Retina (tissue), 1 donor: ENCODE results near the gene PLEK.
"Not testable (repeated sequence)": the region's sequence is repeated elsewhere in the genome, so short reads cannot be mapped to it uniquely, and the experiment has no call there.

Experiments
- DNase-seq: peaks from one replicate; pipeline ENCODE4 v3.0.0-alpha.2; 2016

The PLEK gene, protein sequence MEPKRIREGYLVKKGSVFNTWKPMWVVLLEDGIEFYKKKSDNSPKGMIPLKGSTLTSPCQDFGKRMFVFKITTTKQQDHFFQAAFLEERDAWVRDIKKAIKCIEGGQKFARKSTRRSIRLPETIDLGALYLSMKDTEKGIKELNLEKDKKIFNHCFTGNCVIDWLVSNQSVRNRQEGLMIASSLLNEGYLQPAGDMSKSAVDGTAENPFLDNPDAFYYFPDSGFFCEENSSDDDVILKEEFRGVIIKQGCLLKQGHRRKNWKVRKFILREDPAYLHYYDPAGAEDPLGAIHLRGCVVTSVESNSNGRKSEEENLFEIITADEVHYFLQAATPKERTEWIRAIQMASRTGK

GRCh38 chr2:68365087-68365486, at the start of gene PLEK:
PLEK (plus strand) TSS chr2:68365282; CDS start chr2:68365352, 70 bp downstream.
- DNase-seq, result no peak

DNA sequence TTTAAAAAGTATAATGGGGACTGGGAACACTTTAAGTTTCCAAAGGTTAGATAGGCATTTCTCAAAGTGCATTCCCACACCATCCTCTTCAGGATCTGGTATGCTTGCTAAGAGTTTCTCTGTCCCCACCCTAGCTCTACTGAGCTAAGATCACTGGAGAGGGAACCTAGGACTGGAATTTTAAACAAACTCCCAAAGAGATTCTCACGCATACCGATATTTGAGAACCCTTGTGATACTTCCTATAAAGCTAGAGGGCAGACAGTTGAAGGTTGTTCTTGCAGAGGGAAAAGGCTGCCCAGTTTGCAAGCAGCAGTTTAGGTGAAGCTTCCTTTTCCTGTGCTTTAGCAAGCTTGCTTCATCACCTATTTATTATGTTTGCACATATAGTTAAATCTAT, 49.0 kb upstream of the PLEK start:
- DNase-seq, result no peak

DNA sequence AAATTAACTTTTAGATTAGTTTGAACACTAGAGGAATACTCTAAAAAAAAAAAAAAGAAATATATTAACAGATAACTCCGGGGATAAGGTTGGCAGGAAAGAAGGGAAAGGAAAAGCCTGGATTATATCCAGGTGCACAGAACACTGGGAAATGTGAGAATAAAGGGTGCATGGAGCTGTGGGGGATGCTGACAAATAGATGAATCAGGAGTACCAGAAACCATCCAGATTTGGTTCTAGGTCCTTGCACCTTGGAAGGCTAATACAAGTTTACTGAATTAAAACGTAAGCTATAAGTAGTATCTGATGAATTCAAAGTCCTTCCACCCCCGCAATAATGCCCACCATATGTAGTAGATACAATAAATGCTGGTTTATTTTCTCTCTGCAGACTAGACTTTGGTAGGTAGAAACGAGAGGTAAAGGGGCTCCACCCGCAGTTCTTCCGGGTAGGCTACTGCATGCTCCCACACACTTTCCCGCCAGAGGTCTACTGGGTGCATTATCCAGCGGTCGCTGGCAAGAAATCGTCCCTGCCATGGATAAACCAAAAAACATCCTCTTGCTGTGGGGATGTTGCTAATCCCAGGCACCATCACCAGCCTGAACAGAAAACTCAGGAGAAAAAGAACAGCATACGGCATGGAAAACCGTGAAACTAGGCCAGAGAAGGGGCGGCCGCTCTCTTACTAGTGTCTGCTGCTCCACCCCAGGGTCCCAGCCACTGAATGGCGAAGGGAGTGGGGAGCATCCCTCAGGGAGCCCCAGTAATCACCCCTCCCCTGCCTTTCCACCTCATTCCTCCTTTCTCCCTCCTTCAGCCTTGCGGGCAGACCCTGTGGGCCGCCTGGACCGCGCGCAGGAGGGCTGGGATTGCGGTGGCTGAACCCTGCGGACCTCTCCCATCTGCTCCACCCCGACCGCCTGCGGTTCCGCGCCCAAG, 46.8 kb upstream of the PLEK start:
- DNase-seq, result no peak

- no peak for DNase-seq
Measured at GRCh38 chr2:68318914-68319397, 46.1 kb upstream of the PLEK start.

DNA sequence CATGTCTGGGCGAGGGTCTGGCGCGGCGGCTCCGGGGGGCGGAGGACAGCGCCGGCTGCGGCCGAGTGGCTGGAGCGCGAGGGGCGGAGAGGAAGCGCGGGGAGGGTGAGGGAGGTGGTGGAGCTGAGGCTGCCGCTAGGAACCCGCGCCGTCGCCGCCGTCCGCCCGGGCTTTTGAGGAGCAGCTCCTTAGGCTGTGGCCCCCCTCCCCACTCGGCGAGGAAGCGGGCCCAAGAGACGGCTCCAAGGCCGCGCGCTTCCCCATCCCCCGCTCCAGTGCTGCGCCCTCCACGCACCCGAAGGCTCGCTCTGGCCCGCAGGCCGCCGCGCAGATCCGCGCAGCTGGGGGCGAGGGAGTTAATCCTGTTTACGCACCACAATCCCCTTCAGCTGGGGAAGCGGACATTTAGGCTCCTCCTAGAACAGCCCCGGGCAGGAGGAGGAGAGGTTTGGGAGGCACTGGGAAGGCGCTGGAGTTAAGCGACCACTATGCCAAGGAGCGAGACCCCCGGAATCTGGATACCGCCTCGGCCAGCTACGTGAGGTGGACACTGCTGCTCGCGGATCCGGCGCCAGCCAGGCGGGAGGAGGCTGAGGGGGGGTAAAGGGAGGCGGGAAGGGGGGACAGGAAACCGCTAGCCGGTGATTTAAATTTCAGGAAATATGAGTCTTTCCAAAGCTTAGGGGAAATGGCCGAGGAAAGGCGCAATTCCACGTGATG, 45.5 kb upstream of the PLEK start, which contains the start of gene CNRIP1:
TSS of gene CNRIP1 (minus strand) at position 552 of the 720 bp plus-strand sequence. CDS start at position 3, 549 bp downstream.
- DNase-seq, result peak; percentile 95

DNA sequence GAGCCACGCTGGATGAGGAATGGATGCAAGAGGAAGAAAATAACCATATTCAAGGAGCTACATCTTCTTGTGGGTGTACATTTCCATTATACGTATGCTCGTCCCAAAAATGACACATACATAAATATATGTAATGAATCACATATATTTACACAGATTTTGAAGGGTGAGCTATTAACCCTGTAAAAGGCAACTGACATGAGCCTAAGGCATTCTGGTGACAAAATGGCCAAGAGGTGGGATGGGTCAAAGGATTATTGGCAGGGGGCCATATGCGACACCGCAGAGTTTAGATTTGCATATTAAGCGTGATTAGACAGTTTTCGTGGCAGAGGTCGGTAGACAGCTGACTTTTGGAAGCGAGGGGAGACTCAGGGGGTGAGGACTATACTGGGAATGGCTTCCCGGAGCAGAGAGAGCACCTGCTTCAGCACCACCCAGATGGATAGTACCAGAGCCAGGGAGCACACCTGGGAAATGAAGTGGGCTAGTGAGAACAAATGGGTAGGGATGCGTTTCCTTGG, 44.9 kb upstream of the PLEK start:
- peak; percentile 72 for DNase-seq

- no peak for DNase-seq
Measured at GRCh38 chr2:68325056-68325455, 40.0 kb upstream of the PLEK start.

GRCh38 chr2:68328901-68329300, 36.2 kb upstream of the PLEK start:
- no peak for DNase-seq

DNA sequence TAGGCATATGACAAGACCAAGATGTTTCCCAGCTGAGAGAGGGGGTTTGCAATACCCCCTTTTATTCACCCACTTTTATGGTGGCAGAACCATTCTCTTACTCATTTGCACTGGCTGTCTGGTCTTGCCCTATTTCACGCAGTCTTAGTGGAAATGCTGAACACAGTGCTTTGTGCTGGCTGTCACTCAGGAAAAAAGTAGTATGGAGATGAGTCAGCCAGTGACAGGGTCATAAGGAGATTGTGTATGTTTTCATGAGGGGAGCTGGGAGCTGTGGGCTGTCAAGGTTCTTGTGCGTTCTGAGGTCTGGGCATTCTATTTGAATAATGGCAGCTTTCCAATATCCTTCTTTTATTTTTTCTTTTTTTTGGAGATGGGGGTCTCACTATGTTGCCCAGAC, 34.4 kb upstream of the PLEK start:
- no peak for DNase-seq

DNA sequence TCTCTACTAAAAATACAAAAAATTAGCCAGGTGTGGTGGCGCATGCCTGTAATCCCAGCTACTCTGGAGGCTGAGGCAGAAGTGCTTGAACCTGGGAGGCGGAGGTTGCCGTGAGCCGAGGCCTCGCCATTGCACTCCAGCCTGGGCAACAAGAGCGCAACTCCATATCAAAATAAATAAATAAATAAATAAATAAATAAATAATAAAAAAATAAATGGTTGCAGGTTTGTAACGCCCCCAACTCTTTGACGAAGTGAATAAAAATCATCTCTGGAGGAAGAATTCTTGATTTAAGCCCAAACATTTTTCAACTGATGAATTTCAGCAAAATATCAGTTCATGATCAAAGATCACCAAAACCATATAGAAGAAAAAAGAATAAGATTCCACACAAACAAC, 32.1 kb upstream of the PLEK start:
- no peak for DNase-seq

GRCh38 chr2:68333931-68334330, 31.2 kb upstream of the PLEK start:
- no peak for DNase-seq

GRCh38 chr2:68336192-68336591, 28.9 kb upstream of the PLEK start:
- DNase-seq, result no peak

- no peak for DNase-seq
Measured at GRCh38 chr2:68340226-68341061, 24.6 kb upstream of the PLEK start.

DNA sequence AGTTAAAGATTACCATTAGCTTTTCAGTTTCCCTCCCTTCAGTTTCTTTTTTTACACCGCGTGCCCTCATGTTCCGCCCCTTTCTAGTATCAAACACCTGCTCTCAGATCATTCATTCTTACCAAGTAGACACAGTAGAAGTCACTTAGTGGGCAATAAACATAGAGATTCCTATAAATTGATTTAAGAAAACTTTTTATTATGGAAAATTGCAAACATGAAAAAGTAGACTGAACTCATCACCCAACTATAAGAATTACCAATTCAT, 24.1 kb upstream of the PLEK start:
- DNase-seq, result no peak

DNA sequence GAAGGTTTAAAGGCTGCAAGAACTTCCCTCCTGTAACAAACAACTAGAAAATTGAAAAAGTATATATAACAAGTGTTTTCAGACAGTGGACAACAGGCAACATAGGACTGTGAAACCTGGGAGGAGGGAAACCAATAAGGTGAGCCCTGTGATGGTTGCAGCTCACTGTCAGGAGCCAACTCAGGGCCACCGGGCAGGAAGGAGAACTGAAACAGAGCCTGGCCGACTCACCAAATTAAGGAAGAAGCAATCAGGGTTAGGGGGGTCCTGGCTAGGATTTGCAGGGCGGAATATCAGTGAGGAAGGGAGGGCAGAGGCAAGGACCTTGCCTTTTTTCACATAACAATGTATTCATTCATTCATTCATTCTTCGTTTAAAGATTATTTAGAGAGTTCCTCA, 23.5 kb upstream of the PLEK start:
- no peak for DNase-seq

DNA sequence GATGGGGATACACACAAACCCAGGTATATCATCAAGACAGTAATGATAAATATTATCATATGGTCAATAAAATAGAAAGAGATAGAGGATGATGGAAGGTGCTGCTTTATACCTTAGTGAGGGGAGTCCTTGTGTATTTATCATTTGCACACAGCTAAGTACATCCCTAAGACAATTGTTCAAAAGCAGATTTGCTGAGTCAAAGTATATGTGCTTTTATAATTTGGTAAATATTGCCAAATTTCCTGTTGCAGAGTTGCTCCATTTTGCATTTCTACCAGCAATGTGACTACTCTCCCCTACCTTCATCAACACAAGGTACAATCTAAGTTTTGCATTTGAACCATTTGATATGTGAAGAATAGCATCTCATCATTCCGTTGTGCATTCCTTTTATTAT, 22.6 kb upstream of the PLEK start:
- no peak for DNase-seq

DNA sequence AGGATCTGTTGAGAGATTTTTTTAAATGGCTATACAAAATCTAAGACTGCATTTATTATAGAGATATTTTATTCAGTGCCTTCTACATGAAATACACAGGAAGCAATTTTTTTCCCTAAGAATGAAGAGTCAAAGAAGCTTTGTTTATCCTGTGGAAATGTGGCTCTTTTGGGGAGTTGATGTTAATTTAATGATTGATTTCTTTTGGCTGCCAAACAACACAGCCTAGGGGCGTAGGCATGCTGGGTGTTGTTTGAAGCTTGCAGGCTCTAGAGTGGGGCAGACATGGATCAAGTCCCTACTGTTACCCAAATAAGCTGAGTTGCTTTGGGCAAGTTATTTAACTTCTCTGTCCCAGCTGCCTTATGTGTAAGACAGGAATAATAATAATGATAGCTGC, 21.1 kb upstream of the PLEK start:
- no peak for DNase-seq

- no peak for DNase-seq
Measured at GRCh38 chr2:68345129-68345875, 19.8 kb upstream of the PLEK start.

DNA sequence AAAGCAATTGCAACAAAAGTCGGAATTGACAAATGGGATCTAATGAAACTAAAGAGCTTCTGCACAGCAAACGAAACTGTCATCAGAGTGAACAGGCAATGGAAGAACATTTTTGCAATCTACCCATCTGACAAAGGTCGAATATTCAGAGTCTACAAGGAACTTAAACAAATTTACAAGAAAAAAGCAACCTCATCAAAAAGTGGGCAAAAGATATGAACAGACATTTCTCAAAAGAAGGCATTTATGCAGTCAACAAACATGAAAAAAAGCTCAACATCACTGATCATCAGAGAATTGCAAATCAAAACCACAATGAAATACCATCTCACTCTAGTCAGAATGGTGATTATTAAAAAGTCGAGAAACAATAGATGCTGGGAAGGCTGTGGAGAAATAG, 16.0 kb upstream of the PLEK start:
- not testable (repeated sequence) for DNase-seq

DNA sequence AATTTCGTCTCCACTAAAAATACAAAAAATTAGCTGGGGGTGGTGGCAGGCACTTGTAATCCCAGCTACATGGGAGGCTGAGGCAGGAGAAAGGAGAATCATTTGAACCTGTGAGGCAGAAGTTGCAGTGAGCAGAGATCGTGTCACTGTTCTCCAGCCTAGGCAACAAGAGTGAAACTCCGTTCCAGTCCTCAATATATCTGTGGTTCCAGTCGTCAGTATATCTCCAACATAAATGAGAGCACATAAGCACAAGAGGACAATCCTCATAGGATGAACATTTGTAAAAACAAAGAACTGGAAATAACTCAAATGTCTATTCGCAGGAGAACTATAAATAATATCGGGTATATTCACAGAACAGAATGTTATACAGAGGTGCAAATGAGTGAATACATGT, 13.1 kb upstream of the PLEK start:
- no peak for DNase-seq

DNA sequence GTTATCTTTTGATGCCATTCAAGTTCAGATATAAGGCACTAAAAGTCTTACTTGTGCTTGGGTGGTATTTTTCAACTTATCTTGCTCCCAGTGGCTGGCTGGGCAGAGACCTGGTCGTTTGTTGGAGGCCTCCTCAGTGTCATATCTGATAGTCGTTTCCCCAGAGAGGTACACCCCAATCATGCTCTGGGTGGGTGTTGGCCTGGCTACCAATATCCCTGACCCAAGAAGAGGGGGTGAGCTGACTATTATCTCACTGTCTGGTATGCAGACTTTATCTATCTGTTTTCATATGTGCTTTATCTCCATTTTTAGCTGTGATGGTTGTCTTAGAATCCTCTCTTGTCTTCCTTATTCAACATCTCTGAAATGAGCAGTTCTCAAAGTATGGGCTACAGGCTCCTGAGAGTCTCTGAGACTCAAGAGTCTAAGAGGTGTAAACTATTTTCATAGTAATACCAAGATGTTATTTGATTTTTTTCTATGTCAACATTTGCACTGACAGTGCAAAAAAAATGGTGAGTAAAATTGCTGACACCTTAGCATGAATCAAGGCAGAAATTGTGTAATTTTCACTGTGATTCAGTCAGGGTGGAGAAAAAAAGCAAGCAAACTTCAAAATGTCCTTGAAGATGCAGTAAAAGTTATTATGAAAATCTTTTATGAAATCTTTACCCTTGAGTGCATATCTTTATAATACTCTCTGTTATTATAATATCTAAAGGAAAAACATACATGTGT, 12.3 kb upstream of the PLEK start:
- no peak for DNase-seq
